Gastroesophageal sphincter (tissue), 3 donors: ENCODE measurements around the gene TENT5C.

Source experiments
- CTCF ChIP-seq, 4 experiments: fragments of 200-600 bp in 2 of 4; fragments of 450-650 bp in 2 of 4; sonication (generic) in 1 of 4; IDR thresholded peaks; one replicate each; pipeline ENCODE4 v1.5.1; 2017 to 2019; ENCODE audit warnings: antibody characterized with exemption in 4 of 4, mild to moderate bottlenecking in 2 of 4, moderate library complexity in 2 of 4
- POLR2A ChIP-seq, 2 donors: fragments of 450-650 bp; IDR thresholded peaks; one replicate each; pipeline ENCODE4 v1.6.1; 2017; ENCODE audit warnings: antibody characterized with exemption in 2 of 2, mild to moderate bottlenecking in 2 of 2, moderate library complexity in 1 of 2

GRCh38 chr1:117610036-117610435, 4.2 kb downstream of the TENT5C start:
- no peak for TF ChIP-seq CTCF (IDR thresholded peaks at IDR 0.05)
- no peak for TF ChIP-seq POLR2A (IDR thresholded peaks at IDR 0.05)
